Medulla oblongata (tissue), 1 donor: ENCODE data around the gene ZNF527.
"Not testable (repeated sequence)": the region's sequence is repeated elsewhere in the genome, so short reads cannot be mapped to it uniquely, and the experiment has no call there.

ENCODE experiments used
- DNase-seq: peaks from one replicate; pipeline ENCODE4 v3.0.0-alpha.2; 2015; ENCODE audit errors: extremely low spot score

Gene ZNF527

GRCh38 chr19:37370880-37371661, at the start of gene ZNF527:
TSS of gene ZNF527 (plus strand) at chr19:37371099. CDS start at chr19:37374199, 3,100 bp downstream.
- peak; percentile 98 for DNase-seq

- no peak for DNase-seq
These were observed 41.2 kb upstream of the ZNF527 start for GRCh38 chr19:37329686-37330085.

GRCh38 chr19:37332839-37333238, 38.1 kb upstream of the ZNF527 start:
- no peak for DNase-seq

- no peak for DNase-seq
These were observed 37.4 kb upstream of the ZNF527 start for GRCh38 chr19:37333457-37333856.

- peak; percentile 98 for DNase-seq
These were observed 36.5 kb upstream of the ZNF527 start for GRCh38 chr19:37334179-37335071.

GRCh38 chr19:37342753-37343152, 28.1 kb upstream of the ZNF527 start:
- DNase-seq: no peak

GRCh38 chr19:37346091-37346490, 24.8 kb upstream of the ZNF527 start:
- DNase-seq: no peak

- no peak for DNase-seq
These were observed 22.8 kb upstream of the ZNF527 start for GRCh38 chr19:37348060-37348459.

GRCh38 chr19:37353968-37354367, 16.9 kb upstream of the ZNF527 start:
- no peak for DNase-seq

GRCh38 chr19:37355901-37356300, 15.0 kb upstream of the ZNF527 start:
- no peak for DNase-seq

GRCh38 chr19:37361994-37362393, 8.9 kb upstream of the ZNF527 start:
- no peak for DNase-seq

GRCh38 chr19:37362733-37363132, 8.2 kb upstream of the ZNF527 start:
- DNase-seq: no peak

GRCh38 chr19:37370386-37370879, 466 bp upstream of the ZNF527 start:
- not testable (repeated sequence) for DNase-seq

- no peak for DNase-seq
These were observed 18.3 kb downstream of the ZNF527 start for GRCh38 chr19:37389234-37389633.

GRCh38 chr19:37391399-37391798, 20.5 kb downstream of the ZNF527 start:
- DNase-seq: not testable (repeated sequence)

GRCh38 chr19:37401078-37401477, 30.2 kb downstream of the ZNF527 start:
- no peak for DNase-seq

GRCh38 chr19:37403403-37403802, 32.5 kb downstream of the ZNF527 start:
- DNase-seq: no peak

GRCh38 chr19:37406140-37406846, 35.4 kb downstream of the ZNF527 start:
- not testable (repeated sequence) for DNase-seq

- DNase-seq: no peak
These were observed 41.8 kb downstream of the ZNF527 start for GRCh38 chr19:37412700-37413099.

GRCh38 chr19:37413313-37414084, 42.6 kb downstream of the ZNF527 start:
- no peak for DNase-seq
